ENCODE measurements around the gene CD300A.
A peak's percentile ranks its signal among the peaks of the same experiment; 100 is the strongest.

GRCh38 chr17:74444406-74444805, 22.0 kb upstream of the CD300A start:
- TF ChIP-seq SP1 (IDR thresholded peaks at IDR 0.05) (peak; percentile 97), MAX (IDR thresholded peaks at IDR 0.05) (peak; percentile 97), HNF4A (conservative IDR thresholded peaks at IDR 0.05) (peak; percentile 70 to 80), CTCF (IDR thresholded peaks at IDR 0.05; ENCODE audit: low read depth, low read length, missing input control) (no peak), RXRA (IDR thresholded peaks at IDR 0.05) (peak; percentile 99), TAF1 (conservative IDR thresholded peaks at IDR 0.05) (peak; percentile 61), JUND (IDR thresholded peaks at IDR 0.05) (peak; percentile 70 to 76), YY1 (IDR thresholded peaks at IDR 0.05) (peak; percentile 64), GABPA (IDR thresholded peaks at IDR 0.05 in 1 of 2, conservative IDR thresholded peaks at IDR 0.05 in 1 of 2) (peak in 1 of 2 donors; percentile 68), EGR1 (IDR thresholded peaks at IDR 0.05; ENCODE audit: low read depth in 2 of 2) (peak; percentile 82 to 87)

All from liver (tissue), 3 donors.